Astrocyte of the spinal cord (primary cell): ENCODE data around the gene MZF1.
"Not testable (repeated sequence)": the region's sequence is repeated elsewhere in the genome, so short reads cannot be mapped to it uniquely, and the experiment has no call there.

Experiments
- DNase-seq: peaks from one replicate; pipeline ENCODE4 v3.0.0; 2011; ENCODE audit warnings: low read depth, low spot score
- H3K4me3 ChIP-seq: 2 replicates; pipeline ENCODE4 v1.5.1; 2011; ENCODE audit warnings: low read depth, mild to moderate bottlenecking, low read length, moderate library complexity
- in situ Hi-C: cut with HindIII; loops from 2 replicates; pipeline ENCODE4 v1.10.0; 2017; ENCODE audit warnings: low sequenced_read_pairs
- TF ChIP-seq, protein P1 (sequence below): IDR thresholded peaks from 2 replicates; pipeline ENCODE4 v1.5.1; 2012; ENCODE audit warnings: low read depth, mild to moderate bottlenecking, low read length, inconsistent platforms

Gene MZF1

DNA sequence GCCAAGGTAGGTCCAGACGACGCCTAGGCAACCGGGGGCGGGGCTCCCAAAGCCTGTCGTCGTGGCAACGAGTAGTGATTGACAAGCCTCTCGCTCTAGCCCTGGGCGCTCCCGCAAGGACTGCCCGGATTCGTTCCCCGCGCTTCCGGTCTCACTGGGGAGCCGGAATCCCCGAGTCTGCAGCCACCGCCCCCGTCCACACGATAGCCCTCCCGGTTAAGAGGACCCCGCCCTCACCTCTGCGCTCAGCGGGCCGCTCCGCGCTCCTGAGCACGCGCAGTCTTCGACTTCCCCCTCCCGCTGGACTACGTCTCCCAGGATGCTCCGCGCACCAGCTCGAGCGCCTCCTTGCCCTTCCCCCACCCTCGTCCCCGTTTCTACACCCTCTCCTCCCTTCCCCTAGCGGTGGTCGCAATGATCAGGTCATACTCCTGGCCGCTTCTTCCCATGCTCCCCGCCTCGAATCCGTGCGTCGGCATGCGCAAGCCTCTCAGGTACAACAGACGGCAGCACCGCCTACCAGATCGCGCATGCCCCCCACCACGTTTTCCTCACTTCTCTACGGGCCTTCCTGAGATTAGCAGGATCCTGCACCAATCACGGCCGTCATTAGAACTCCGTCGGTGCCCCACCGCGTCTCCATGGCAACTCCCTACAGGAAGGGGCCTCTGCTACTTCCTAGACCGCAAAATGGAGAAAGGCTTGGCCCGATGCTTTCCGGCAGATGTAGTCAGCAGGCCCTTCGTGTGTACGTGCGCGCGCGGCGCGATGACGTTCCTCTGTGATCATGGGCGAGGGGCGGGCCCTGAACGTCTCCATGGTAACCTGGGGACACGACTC lies at the start of gene MZF1:
MZF1 (minus strand) TSS at position 518 of the 840 bp plus-strand sequence. CDS start 1,946 bp downstream, outside the sequence.
- peak within 1 kb of the TSS; percentile 74 for H3K4me3 ChIP-seq
- in situ Hi-C loops: no loop called here
- DNase-seq: peak; percentile 100
- TF ChIP-seq, protein P1, sequence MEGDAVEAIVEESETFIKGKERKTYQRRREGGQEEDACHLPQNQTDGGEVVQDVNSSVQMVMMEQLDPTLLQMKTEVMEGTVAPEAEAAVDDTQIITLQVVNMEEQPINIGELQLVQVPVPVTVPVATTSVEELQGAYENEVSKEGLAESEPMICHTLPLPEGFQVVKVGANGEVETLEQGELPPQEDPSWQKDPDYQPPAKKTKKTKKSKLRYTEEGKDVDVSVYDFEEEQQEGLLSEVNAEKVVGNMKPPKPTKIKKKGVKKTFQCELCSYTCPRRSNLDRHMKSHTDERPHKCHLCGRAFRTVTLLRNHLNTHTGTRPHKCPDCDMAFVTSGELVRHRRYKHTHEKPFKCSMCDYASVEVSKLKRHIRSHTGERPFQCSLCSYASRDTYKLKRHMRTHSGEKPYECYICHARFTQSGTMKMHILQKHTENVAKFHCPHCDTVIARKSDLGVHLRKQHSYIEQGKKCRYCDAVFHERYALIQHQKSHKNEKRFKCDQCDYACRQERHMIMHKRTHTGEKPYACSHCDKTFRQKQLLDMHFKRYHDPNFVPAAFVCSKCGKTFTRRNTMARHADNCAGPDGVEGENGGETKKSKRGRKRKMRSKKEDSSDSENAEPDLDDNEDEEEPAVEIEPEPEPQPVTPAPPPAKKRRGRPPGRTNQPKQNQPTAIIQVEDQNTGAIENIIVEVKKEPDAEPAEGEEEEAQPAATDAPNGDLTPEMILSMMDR: no peak

DNA sequence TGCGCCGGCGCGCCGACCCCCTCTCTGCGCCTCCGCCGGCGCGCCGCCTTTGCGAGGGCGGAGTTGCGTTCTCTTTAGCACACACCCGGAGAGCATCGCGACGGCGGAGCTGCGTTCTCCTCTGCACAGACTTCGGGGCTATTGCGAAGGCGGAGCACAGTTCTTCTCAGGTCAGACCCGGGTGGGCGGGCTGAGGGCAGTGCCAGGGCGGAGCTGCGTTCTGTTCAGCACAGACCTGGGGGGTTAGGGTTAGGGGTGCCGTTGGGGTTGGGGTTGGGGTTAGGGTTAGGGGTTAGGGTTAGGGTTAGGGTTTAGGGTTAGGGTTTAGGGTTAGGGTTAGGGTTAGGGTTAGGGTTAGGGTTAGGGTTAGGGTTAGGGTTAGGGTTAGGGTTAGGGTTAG lies 34.1 kb upstream of the MZF1 start:
- H3K4me3 ChIP-seq, in situ Hi-C loops, DNase-seq: not testable (repeated sequence)

DNA sequence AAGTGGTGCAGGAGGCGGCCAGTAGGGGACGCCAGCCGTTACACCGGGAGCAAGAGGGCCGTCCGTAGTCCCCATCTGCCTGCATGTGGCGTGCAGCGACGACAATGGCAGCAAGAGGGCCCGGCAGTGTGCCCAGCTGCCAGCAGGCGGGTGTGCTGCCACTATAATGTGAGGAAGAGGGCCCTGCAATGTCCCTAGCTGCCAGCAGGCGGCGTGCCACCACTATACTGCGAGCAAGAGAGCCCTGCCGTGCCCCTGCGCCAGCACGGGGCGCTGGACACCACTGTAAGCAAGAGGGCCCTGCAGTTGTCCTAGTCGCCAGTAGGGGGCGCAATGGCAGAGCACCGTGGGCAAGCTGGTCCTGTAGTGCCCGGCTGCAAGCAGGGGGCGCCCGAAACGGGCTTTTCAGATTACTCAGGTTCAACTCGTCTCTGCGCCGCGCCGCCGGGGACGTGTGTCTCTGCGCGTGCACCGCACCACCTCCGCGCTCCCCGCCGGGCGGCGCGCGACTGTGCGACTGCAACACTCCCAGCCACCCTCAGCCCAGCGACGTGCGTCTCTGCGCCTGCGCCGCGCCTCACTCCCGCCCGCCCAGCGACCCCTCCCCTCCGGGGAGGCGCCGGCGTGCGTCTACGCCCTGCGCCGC lies 33.2 kb upstream of the MZF1 start:
- DNase-seq, in situ Hi-C loops, H3K4me3 ChIP-seq: not testable (repeated sequence)

DNA sequence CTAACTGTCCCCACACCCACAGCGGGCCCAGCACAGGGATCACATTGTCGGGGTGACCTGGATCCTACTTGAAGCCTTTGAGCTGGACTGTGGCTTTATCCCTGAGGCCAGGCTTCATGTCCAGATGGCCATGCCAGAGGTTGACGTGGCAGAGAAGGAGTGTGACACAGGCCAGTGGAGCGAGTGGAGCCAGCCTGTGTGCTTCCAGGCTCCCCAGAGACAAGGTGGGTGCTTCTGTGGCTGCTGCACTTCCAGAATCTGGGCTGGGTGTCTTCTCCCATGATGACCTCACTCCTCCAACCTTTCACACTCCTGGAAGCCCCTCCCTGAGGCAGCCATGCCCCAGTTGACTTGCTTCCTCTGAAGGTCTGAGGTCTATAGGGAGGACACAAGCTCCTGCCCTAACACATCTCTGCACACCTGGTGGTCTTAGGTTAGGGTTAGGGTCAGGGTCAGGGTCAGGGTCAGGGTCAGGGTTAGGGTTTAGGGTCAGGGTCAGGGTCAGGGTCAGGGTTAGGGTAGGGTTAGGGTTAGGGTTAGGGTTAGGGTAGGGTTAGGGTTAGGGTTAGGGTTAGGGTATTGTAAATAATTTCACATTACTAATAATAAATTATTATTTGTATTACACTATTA lies 13.1 kb upstream of the MZF1 start:
- in situ Hi-C loops: no loop called here
- H3K4me3 ChIP-seq: no peak overlapping the region
- TF ChIP-seq, protein P1: no peak
- no peak for DNase-seq

DNA sequence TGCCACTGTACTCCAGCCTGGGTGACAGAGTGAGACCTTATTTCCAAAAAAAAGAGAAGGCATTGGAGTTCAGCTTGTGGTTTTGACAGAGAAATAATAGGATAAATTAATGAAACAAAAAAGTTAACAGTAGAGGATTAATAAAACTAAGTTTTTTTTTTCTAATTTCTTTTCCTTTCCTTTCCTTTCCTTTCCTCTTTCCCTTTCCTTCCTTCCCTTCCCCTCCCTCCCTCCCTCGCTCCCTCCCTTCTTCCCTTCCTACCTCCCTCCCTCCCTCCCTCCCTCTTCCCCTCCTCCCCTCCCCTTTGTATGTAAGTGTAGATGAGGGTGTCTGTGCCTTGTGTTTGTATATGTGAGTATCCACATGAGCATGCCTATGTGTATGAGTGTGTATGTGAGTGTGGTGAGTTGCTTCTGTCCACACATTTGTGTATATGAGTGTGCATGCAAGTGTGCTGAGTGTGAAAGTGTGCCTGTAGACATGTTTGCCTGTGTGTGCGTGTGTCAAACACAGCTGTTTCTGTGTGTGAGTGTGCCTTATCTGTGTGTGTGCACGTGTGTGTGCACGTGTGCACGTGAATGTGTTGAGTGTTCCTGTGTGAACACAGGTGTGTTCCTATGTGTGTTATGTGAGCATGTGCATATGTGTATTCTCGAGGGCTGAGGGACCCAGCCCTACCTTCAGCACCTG lies 12.5 kb upstream of the MZF1 start:
- in situ Hi-C loops: no loop called here
- H3K4me3 ChIP-seq: no peak overlapping the region
- DNase-seq: no peak
- TF ChIP-seq, protein P1: no peak

DNA sequence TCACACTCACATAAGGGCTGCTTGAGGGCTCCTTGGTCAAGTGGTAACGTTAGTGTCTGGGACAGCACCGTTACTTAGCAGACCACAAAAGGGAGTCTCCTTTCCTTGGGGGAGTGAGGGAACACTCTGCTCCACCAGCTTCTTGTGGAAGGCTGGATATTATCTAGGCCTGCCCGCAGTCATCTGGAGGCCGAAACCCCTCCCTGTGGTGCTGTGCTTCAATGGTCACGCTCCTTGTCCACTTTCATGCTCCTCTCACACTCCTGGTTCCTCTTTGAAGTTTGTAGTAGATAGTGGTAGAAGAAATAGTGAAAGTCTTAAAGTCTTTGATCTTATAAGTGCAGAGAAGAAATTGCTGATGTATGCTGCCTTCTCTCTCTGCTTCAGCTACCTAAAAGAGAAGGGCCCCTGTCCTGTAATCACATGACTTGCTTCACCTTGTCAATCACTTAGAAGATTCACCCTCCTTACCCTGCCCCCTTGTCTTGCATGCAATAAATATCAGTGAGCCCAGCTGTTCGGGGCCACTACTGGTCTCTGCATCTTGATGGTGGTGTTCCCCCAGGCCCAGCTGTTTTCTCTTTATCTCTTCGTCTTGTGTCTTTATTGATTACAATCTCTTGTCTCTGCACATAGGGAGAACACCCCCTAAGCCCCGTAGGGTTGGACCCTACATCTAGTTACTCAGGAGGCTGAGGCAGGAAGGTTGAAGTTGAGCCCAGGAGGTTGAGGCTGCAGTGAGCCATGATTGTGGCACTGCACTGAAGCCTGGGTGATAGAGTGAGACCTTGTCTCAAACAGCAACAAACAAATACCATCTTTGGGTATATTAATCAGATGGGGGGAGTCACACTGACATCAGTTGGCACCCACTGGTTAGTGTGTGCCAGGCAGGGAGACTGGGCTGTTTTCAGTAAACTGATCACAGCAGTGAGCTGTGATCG lies 11.6 kb upstream of the MZF1 start:
- TF ChIP-seq, protein P1: no peak
- in situ Hi-C loops: no loop called here
- H3K4me3 ChIP-seq: no peak overlapping the region
- DNase-seq: no peak
